Muscle of back (tissue), 13 donors: ENCODE measurements around the gene METTL3. TPM values are rescaled to one million over a fixed set of nuclear protein-coding genes. Genes with fewer than 3 reads are reported as not detected.
A peak's percentile ranks its signal among the peaks of the same experiment; 100 is the strongest.
"Not testable (repeated sequence)": the region's sequence is repeated elsewhere in the genome, so short reads cannot be mapped to it uniquely, and the experiment has no call there.

Experiments used
- DNase-seq, 3 donors: peaks; one replicate each; pipeline versions ENCODE4 v3.0.0 to v3.0.0-alpha.2; 2013
- long read RNA-seq, 9 donors: transcript quantifications; one replicate each; lab custom pipeline, GENCODE V29; 2026
- polyA plus RNA-seq, 10 donors: library from polyadenylated mRNA; unstranded; fragments of 120-200 nt; gene quantifications; one replicate each; pipeline ENCODE4 v1.2.1, GENCODE V29; 2013; ENCODE audit not compliant: insufficient read length in 10 of 10

The METTL3 gene
- 10 to 100 TPM; 34.4 to 70.4 (median 44.6) TPM for polyA plus RNA-seq
- long read RNA-seq, donor 1, transcript METTL3-201 (11 exons, 2,015 nt): major isoform, 5 of 16 reads
- long read RNA-seq, donor 1, partial matches to known transcripts: 8 of 16 reads
- long read RNA-seq, donor 1, other reads (novel, unspliced or antisense): 0 of 16 reads
- long read RNA-seq, donor 2, transcript METTL3-201 (11 exons, 2,015 nt): major isoform, 6 of 14 reads
- long read RNA-seq, donor 2, partial matches to known transcripts: 7 of 14 reads
- long read RNA-seq, donor 2, other reads (novel, unspliced or antisense): 0 of 14 reads
- long read RNA-seq, donor 3: 0 reads
- long read RNA-seq, donor 4, partial matches to known transcripts: 0 of 13 reads
- long read RNA-seq, donor 4, other reads (novel, unspliced or antisense): 7 of 13 reads
- long read RNA-seq, donor 5, transcript METTL3-201 (11 exons, 2,015 nt): major isoform, 5 of 6 reads
- long read RNA-seq, donor 5, partial matches to known transcripts: 0 of 6 reads
- long read RNA-seq, donor 5, other reads (novel, unspliced or antisense): 0 of 6 reads
- long read RNA-seq, donor 6, transcript METTL3-201 (11 exons, 2,015 nt): major isoform, 6 of 16 reads
- long read RNA-seq, donor 6, partial matches to known transcripts: 5 of 16 reads
- long read RNA-seq, donor 6, other reads (novel, unspliced or antisense): 0 of 16 reads
- long read RNA-seq, donor 7, partial matches to known transcripts: 0 of 10 reads
- long read RNA-seq, donor 7, other reads (novel, unspliced or antisense): 0 of 10 reads
- long read RNA-seq, donor 8, partial matches to known transcripts: 5 of 10 reads
- long read RNA-seq, donor 8, other reads (novel, unspliced or antisense): 0 of 10 reads
- long read RNA-seq, donor 9: 0 reads

GRCh38 chr14:21510735-21511657 lies at the start of gene METTL3:
Gene METTL3 (minus strand): TSS chr14:21511340. CDS start chr14:21511223, 117 bp downstream.
- DNase-seq: peak; percentile 99

GRCh38 chr14:21558703-21559170 lies 47.6 kb upstream of the METTL3 start:
- no peak for DNase-seq

- peak; percentile 91 to 96 (median 94) for DNase-seq
These were observed 46.2 kb upstream of the METTL3 start for GRCh38 chr14:21557084-21557901.

GRCh38 chr14:21556378-21557083 lies 45.4 kb upstream of the METTL3 start:
- DNase-seq: peak in 1 of 3 donors; percentile 6

GRCh38 chr14:21553266-21553665 lies 42.1 kb upstream of the METTL3 start:
- DNase-seq: no peak

- DNase-seq: not testable (repeated sequence)
These were observed 33.4 kb upstream of the METTL3 start for GRCh38 chr14:21544588-21544987.

GRCh38 chr14:21543963-21544362 lies 32.8 kb upstream of the METTL3 start:
- DNase-seq: no peak

GRCh38 chr14:21543521-21543960 lies 32.4 kb upstream of the METTL3 start:
- no peak for DNase-seq

- no peak for DNase-seq
These were observed 30.4 kb upstream of the METTL3 start for GRCh38 chr14:21541413-21542074.

- no peak for DNase-seq
These were observed 28.2 kb upstream of the METTL3 start for GRCh38 chr14:21539189-21539940.

- no peak for DNase-seq
These were observed 25.9 kb upstream of the METTL3 start for GRCh38 chr14:21537090-21537424.

- DNase-seq: peak in 2 of 3 donors; percentile 16 to 55
These were observed 25.4 kb upstream of the METTL3 start for GRCh38 chr14:21536418-21537089.

- DNase-seq: no peak
These were observed 24.6 kb upstream of the METTL3 start for GRCh38 chr14:21535545-21536417.

GRCh38 chr14:21534576-21534975 lies 23.4 kb upstream of the METTL3 start:
- DNase-seq: no peak

GRCh38 chr14:21533294-21533693 lies 22.2 kb upstream of the METTL3 start:
- no peak for DNase-seq

- no peak for DNase-seq
These were observed 18.4 kb upstream of the METTL3 start for GRCh38 chr14:21529515-21529914.
